ENCODE data around the gene THBS1. TPM values are rescaled to one million over a fixed set of nuclear protein-coding genes. Genes with fewer than 3 reads are reported as not detected.

The THBS1 gene
- total RNA-seq, 2 donors from 2014 or later: 0.99 to 1.3 TPM

DNA sequence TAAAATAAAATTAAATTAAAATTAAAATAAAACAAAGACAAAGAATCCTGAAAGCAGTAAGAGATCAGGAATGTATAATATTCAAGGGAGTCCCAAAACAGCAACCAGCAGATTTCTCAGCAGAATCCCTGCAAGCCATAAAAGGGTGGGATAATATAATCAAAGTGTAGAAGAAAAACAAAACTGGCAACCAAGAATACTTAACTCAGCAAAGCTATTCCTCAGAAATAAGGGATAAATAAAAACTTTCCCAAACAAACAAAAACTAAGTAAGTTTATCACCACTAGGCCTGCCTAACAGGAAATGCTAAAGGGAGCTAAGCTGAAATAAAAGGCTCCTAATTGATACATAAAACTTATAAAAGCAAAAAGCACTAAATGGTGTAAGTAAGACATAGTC, 29.8 kb downstream of the THBS1 start:
- ATAC-seq (replicated peaks in 1 of 2) (no peak), DNase-seq (no peak)
- no peak overlapping the region for H3K4me3 Mint-ChIP-seq
- H3K27me3 Mint-ChIP-seq (ENCODE audit: low read depth): peaks cover 12% of the 10 kb centered on the region
- peaks cover 6 to 12% of the 10 kb centered on the region in 2 donors for H3K9me3 Mint-ChIP-seq
- H3K27ac Mint-ChIP-seq: no peak overlapping the region
- peaks cover 9 to 10% of the 10 kb centered on the region in 2 donors for H3K36me3 Mint-ChIP-seq (ENCODE audit: insufficient read depth in 2 of 2)
- no peaks in the 10 kb centered on the region for H3K4me1 Mint-ChIP-seq (ENCODE audit: low read depth)

DNA sequence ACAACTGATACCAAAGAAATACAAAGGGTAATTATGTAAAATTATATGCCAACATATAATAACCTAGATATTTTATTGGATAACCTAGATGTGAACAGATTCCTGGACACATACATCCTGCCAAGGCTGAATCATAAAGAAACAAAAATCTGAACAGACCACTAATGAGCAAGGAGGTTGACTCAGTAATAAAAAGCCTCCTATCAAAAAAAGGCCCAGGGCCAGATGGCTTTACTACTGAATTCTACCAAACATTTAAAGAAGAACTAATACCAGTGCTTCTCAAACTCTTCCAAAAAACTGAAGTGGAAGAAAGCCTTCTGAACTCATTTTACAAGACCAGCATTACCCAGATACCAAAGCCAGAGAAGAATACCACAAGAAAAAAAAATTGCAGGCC, 32.4 kb downstream of the THBS1 start:
- ATAC-seq (replicated peaks in 1 of 2): no peak
- Mint-ChIP-seq H3K27me3 (ENCODE audit: low read depth) (peaks cover 5% of the 10 kb centered on the region), H3K4me1 (ENCODE audit: low read depth) (peaks cover 8% of the 10 kb centered on the region), H3K27ac (no peak overlapping the region), H3K4me3 (no peak overlapping the region), H3K36me3 (ENCODE audit: insufficient read depth in 2 of 2) (peaks cover 9% of the 10 kb centered on the region in 2 donors), H3K9me3 (peaks cover 3 to 12% of the 10 kb centered on the region in 2 donors)
- DNase-seq: no peak

DNA sequence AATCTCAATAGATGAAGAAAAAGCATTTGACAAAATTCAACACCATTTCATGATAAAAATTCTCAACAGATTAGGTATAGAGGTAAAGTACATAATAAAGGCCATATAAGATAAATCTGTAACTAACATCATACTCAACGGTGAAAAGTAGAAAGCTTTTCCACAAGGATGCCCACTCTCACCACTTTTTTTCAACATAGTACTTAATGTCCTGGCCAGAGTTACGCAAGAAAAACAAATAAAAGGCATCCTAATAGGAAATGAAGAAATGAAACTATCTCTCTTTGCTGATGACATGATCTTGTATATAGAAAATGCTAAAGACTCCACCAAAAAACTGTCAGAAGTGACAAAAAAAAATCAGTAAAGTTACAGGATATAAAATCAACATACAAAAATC, 33.0 kb downstream of the THBS1 start:
- DNase-seq (no peak), ATAC-seq (replicated peaks in 1 of 2) (no peak)
- H3K9me3 Mint-ChIP-seq: peaks cover 3 to 11% of the 10 kb centered on the region in 2 donors
- peaks cover 8 to 9% of the 10 kb centered on the region in 2 donors for H3K36me3 Mint-ChIP-seq (ENCODE audit: insufficient read depth in 2 of 2)
- H3K27me3 Mint-ChIP-seq (ENCODE audit: low read depth): peaks cover 5% of the 10 kb centered on the region
- H3K27ac Mint-ChIP-seq: no peak overlapping the region
- no peak overlapping the region for H3K4me3 Mint-ChIP-seq
- peaks cover 8% of the 10 kb centered on the region for H3K4me1 Mint-ChIP-seq (ENCODE audit: low read depth)

DNA sequence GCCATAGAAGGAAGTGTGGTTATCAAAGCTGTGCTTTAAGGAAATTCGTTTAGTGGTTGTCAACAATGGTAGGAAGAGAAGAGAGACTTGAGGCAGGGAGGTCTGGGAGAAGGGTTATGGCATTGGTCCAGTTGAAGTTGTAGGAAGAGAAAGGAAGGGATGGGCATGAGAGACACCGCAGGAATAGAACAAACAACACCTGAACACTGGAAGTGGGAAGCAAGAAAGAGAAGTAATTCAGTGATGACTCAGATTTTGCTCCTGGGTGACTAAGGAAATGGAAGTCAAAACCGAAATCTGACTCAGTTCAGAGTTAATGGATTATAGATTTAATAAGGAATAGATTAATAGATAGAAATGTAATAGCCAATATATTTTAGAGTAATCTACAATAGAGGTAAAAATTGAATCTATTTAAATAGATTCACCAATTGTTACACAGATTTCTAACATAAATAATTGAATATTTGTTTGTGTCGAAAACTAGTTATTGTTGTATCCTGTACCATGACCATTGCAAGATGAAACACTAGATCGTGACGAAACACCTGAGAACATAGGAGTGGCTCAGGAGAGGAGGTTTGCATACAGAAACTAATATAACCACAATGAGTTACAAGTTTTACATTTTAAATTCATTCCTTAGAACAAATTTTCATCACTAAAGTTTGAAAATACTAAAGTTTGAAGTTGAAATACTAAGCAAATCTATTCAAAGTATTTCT, 36.0 kb downstream of the THBS1 start:
- H3K4me1 Mint-ChIP-seq (ENCODE audit: low read depth): peaks cover 8% of the 10 kb centered on the region
- no peak overlapping the region for H3K27ac Mint-ChIP-seq
- no peak for ATAC-seq (replicated peaks in 1 of 2)
- H3K4me3 Mint-ChIP-seq: no peak overlapping the region
- H3K27me3 Mint-ChIP-seq (ENCODE audit: low read depth): peaks cover 9% of the 10 kb centered on the region
- H3K36me3 Mint-ChIP-seq (ENCODE audit: insufficient read depth in 2 of 2): peaks cover 2 to 3% of the 10 kb centered on the region in 2 donors
- no peak for DNase-seq
- H3K9me3 Mint-ChIP-seq: peaks cover 0 to 6% of the 10 kb centered on the region in 2 donors

- no peak for ATAC-seq (replicated peaks in 1 of 2)
- H3K27ac Mint-ChIP-seq: no peak overlapping the region
- peaks cover 0 to 6% of the 10 kb centered on the region in 2 donors for H3K36me3 Mint-ChIP-seq (ENCODE audit: insufficient read depth in 2 of 2)
These were observed 37.4 kb downstream of the THBS1 start for GRCh38 chr15:39618063-39618823.

GRCh38 chr15:39621210-39621609, 40.3 kb downstream of the THBS1 start:
- peaks cover 42% of the 10 kb centered on the region for H3K4me1 Mint-ChIP-seq (ENCODE audit: low read depth)
- H3K4me3 Mint-ChIP-seq: no peak overlapping the region
- H3K27me3 Mint-ChIP-seq (ENCODE audit: low read depth): peaks cover 10% of the 10 kb centered on the region
- no peak overlapping the region for H3K27ac Mint-ChIP-seq
- DNase-seq (no peak), ATAC-seq (replicated peaks in 1 of 2) (no peak)
- H3K36me3 Mint-ChIP-seq (ENCODE audit: insufficient read depth in 2 of 2): peaks cover 3 to 11% of the 10 kb centered on the region in 2 donors
- no peaks in the 10 kb centered on the region for H3K9me3 Mint-ChIP-seq

More at GRCh38 chr15:39618063-39618823, 37.4 kb downstream of the THBS1 start:
- Mint-ChIP-seq H3K27me3 (ENCODE audit: low read depth) (peaks cover 16% of the 10 kb centered on the region), H3K4me3 (no peak overlapping the region), H3K4me1 (ENCODE audit: low read depth) (peaks cover 14% of the 10 kb centered on the region), H3K9me3 (peaks cover 0 to 2% of the 10 kb centered on the region in 2 donors)
- DNase-seq: no peak

- H3K4me3 Mint-ChIP-seq: no peak overlapping the region
- H3K9me3 Mint-ChIP-seq: peaks cover 0 to 2% of the 10 kb centered on the region in 2 donors
- H3K36me3 Mint-ChIP-seq (ENCODE audit: insufficient read depth in 2 of 2): peaks cover 5 to 14% of the 10 kb centered on the region in 2 donors
- H3K27me3 Mint-ChIP-seq (ENCODE audit: low read depth): peaks cover 10% of the 10 kb centered on the region
- no peak for DNase-seq
- ATAC-seq (replicated peaks in 1 of 2): no peak
- no peak overlapping the region for H3K27ac Mint-ChIP-seq
- H3K4me1 Mint-ChIP-seq (ENCODE audit: low read depth): peaks cover 41% of the 10 kb centered on the region
These were observed 41.1 kb downstream of the THBS1 start for GRCh38 chr15:39621976-39622375.

- peaks cover 10% of the 10 kb centered on the region for H3K27me3 Mint-ChIP-seq (ENCODE audit: low read depth)
- DNase-seq: no peak
- H3K27ac Mint-ChIP-seq: peak overlapping the region; percentile 71
- H3K9me3 Mint-ChIP-seq: peaks cover 0 to 2% of the 10 kb centered on the region in 2 donors
- peak overlapping the region; percentile 85 to 91 for H3K4me3 Mint-ChIP-seq
- peak; percentile 0 to 1 for ATAC-seq (replicated peaks in 1 of 2)
- peaks cover 8 to 14% of the 10 kb centered on the region in 2 donors for H3K36me3 Mint-ChIP-seq (ENCODE audit: insufficient read depth in 2 of 2)
- peaks cover 48% of the 10 kb centered on the region for H3K4me1 Mint-ChIP-seq (ENCODE audit: low read depth)
These were observed 42.0 kb downstream of the THBS1 start for GRCh38 chr15:39622660-39623516.

GRCh38 chr15:39623529-39623931, 42.7 kb downstream of the THBS1 start:
- ATAC-seq (replicated peaks in 1 of 2) (peak; percentile 88 to 89), DNase-seq (peak; percentile 69 to 75)
- H3K4me3 Mint-ChIP-seq: peak overlapping the region; percentile 85 to 91
- H3K4me1 Mint-ChIP-seq (ENCODE audit: low read depth): peaks cover 55% of the 10 kb centered on the region
- peak overlapping the region; percentile 97 for H3K27ac Mint-ChIP-seq
- peaks cover 10% of the 10 kb centered on the region for H3K27me3 Mint-ChIP-seq (ENCODE audit: low read depth)
- H3K36me3 Mint-ChIP-seq (ENCODE audit: insufficient read depth in 2 of 2): peaks cover 8 to 17% of the 10 kb centered on the region in 2 donors
- H3K9me3 Mint-ChIP-seq: peaks cover 0 to 2% of the 10 kb centered on the region in 2 donors

DNA sequence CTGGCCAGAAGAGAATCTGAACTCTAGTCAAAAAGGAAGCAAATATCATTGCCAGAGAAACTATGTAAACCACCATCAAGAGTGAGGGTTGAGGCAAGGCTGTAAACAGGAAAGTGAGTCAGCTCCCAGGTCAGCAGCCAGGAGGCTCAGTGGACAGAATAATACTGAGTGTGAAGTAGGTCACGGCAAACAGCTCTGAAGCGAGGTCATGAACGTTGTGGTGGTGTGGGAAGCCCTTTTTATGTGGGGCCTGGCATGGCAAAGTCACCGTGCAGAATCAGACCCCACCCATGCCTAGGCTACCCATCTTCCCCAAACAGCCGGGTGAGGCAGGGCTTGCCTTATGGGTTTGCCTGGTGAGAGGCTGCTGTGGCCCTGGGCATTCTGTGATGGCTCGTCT, 43.9 kb downstream of the THBS1 start:
- Mint-ChIP-seq H3K36me3 (ENCODE audit: insufficient read depth in 2 of 2) (peaks cover 8 to 17% of the 10 kb centered on the region in 2 donors), H3K4me3 (peak overlapping the region; percentile 85 to 91), H3K27me3 (ENCODE audit: low read depth) (peaks cover 10% of the 10 kb centered on the region), H3K9me3 (peaks cover 0 to 2% of the 10 kb centered on the region in 2 donors), H3K27ac (peak overlapping the region; percentile 97), H3K4me1 (ENCODE audit: low read depth) (peaks cover 68% of the 10 kb centered on the region)
- peak; percentile 77 to 78 for ATAC-seq (replicated peaks in 1 of 2)
- DNase-seq: peak; percentile 80 to 85

DNA sequence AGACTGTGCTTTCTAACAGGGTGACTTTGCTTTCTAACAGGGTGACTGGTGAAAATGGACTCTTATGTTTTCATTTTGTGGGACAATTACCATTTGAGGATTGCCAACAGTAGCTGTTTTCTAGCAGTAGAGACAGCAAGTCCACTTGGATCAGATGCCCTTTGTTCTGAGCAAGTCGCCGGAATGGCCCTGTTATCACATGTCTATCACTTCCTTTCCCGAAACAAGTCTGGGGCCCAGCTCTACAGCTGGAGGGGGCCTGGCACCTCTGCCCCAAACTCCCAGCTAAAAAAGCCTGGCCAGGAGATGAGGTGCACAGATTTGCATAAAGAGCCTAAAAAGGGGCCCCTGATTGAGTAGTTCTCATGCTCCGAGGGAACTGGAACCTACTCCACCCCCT, 44.6 kb downstream of the THBS1 start:
- Mint-ChIP-seq H3K27me3 (ENCODE audit: low read depth) (peaks cover 10% of the 10 kb centered on the region), H3K4me1 (ENCODE audit: low read depth) (peaks cover 74% of the 10 kb centered on the region), H3K4me3 (peak overlapping the region; percentile 30 to 91), H3K36me3 (ENCODE audit: insufficient read depth in 2 of 2) (peaks cover 8 to 17% of the 10 kb centered on the region in 2 donors), H3K9me3 (peaks cover 0 to 2% of the 10 kb centered on the region in 2 donors), H3K27ac (peak overlapping the region; percentile 43)
- DNase-seq (no peak), ATAC-seq (replicated peaks in 1 of 2) (no peak)

DNA sequence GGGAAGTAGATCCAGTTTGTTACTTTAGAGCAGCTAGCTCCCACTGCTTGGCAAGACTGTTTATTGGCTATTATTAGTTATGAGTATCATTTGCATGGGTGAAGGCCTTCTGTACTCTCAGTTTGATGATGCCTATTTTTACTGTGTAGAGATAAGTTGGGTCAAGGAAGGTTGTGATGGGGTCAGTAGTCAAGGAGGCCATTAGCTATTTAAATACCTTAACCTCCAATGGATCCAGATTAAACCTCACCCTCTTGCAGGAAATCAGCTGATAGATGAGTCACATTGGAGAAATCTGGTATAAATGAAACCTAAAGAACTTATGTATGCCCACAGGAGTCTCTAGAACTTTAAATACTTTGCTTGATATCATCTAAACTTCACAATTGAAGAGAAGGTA, 45.0 kb downstream of the THBS1 start:
- ATAC-seq (replicated peaks in 1 of 2) (no peak), DNase-seq (no peak)
- peak overlapping the region; percentile 80 for H3K27ac Mint-ChIP-seq
- H3K4me1 Mint-ChIP-seq (ENCODE audit: low read depth): peaks cover 78% of the 10 kb centered on the region
- peaks cover 8 to 17% of the 10 kb centered on the region in 2 donors for H3K36me3 Mint-ChIP-seq (ENCODE audit: insufficient read depth in 2 of 2)
- peaks cover 10% of the 10 kb centered on the region for H3K27me3 Mint-ChIP-seq (ENCODE audit: low read depth)
- H3K9me3 Mint-ChIP-seq: peaks cover 0 to 2% of the 10 kb centered on the region in 2 donors
- H3K4me3 Mint-ChIP-seq: peak overlapping the region; percentile 30 to 51

Measured in activated T-cell treated with anti-CD3 and anti-CD28 coated beads, Interleukin-2, amount 50 U/mL, for 72 hours (primary cell).